K562 (cell line): ENCODE results near the gene DCAF6. TPM values are rescaled to one million over a fixed set of nuclear protein-coding genes. Genes with fewer than 3 reads are reported as not detected.

Source experiments
- ATAC-seq: fragments of 200-7000 bp; cut with Tn5 transposase; 3 replicates; pipeline ENCODE4 v1.9.1; 2020; ENCODE audit warnings: moderate library complexity
- BruUV-seq: library from RNA; stranded (reverse); fragments of 400-500 nt; replicated peaks from 2 replicates; lab custom pipeline; 2021; lab: Mats Ljungman, UMichigan
- CTCF ChIA-PET: fragments of 300-600 bp; formaldehyde crosslinking; extraction: SDS; loops from one replicate; lab custom pipeline; 2021; ENCODE audit warnings: low intra/inter-chr PET ratio; lab: Yijun Ruan, JAX
- POLR2A ChIA-PET: fragments of 300-600, 350-650 bp; sonication (Branson Sonifier 250); formaldehyde crosslinking; extraction: SDS; loops from one replicate; lab custom pipeline; 2021; ENCODE audit warnings: antibody characterized with exemption, inconsistent platforms; lab: Yijun Ruan, JAX
- DNase-seq, 4 experiments: peaks; one replicate each; pipeline versions ENCODE4 v3.0.0 to v3.0.0-alpha.2; 2011 to 2018; ENCODE audit warnings: low spot score in 3 of 4, mixed read lengths in 3 of 4; ENCODE audit errors: extremely low read depth in 1 of 4
- FAIRE-seq: peaks from 2 replicates; lab custom pipeline; 2011; peaks lifted over from hg19 to GRCh38; lab: Jason Lieb, UNC
- H2AFZ ChIP-seq: 2 replicates; pipeline ENCODE4 v1.6.0; 2011; ENCODE audit warnings: low read depth, low read length, control low read depth, inconsistent platforms
- H3K27ac ChIP-seq: fragments of 200-600 bp; 3 replicates; pipeline ENCODE4 v1.8.0; 2011; ENCODE audit warnings: low read depth, mild to moderate bottlenecking, control low read depth, inconsistent platforms, low read length, moderate library complexity, mixed read lengths; ENCODE audit errors: extremely low read depth
- H3K27me3 ChIP-seq, 2 experiments: fragments of 300-600 bp in 1 of 2; 2 replicates in 1 of 2; 3 replicates in 1 of 2; pipeline versions ENCODE4 v1.6.0 to v1.8.0; 2011; ENCODE audit warnings: inconsistent platforms in 2 of 2, low read length in 2 of 2, mild to moderate bottlenecking in 1 of 2, mixed read lengths in 1 of 2, moderate library complexity in 1 of 2; ENCODE audit not compliant: control insufficient read depth in 2 of 2, insufficient read depth in 2 of 2
- H3K36me3 ChIP-seq: fragments of 300-600 bp; 3 replicates; pipeline ENCODE4 v1.8.0; 2011; ENCODE audit warnings: mild to moderate bottlenecking, low read length, inconsistent platforms; ENCODE audit not compliant: control insufficient read depth, insufficient read depth
- H3K4me1 ChIP-seq, 2 experiments: fragments of 200-600 bp in 1 of 2; replicated peaks in 1 of 2; 2 replicates in 1 of 2; 3 replicates in 1 of 2; pipeline versions ENCODE4 v1.5.1 to v1.8.0; 2011; ENCODE audit warnings: inconsistent platforms in 2 of 2, low read length in 2 of 2, mild to moderate bottlenecking in 1 of 2, mixed read lengths in 1 of 2, moderate library complexity in 1 of 2; ENCODE audit not compliant: control insufficient read depth in 2 of 2, insufficient read depth in 2 of 2
- H3K4me2 ChIP-seq: 2 replicates; pipeline ENCODE4 v1.6.1; 2011; ENCODE audit warnings: low read length, control low read depth, inconsistent platforms, mixed read lengths; ENCODE audit not compliant: insufficient read depth
- H3K4me3 ChIP-seq: fragments of 200-600 bp; sonication (generic), shearing (Covaris generic); 2 replicates; pipeline ENCODE4 v1.5.1; 2016; ENCODE audit warnings: control low read depth, inconsistent platforms
- H3K79me2 ChIP-seq: fragments of 200-600 bp; 3 replicates; pipeline ENCODE4 v1.8.0; 2011; ENCODE audit warnings: low read length, inconsistent platforms; ENCODE audit not compliant: control insufficient read depth, insufficient read depth
- H3K9ac ChIP-seq, 2 experiments: 2 replicates each; pipeline versions ENCODE4 v1.6.0 to v1.6.1; 2011; ENCODE audit warnings: low read depth in 2 of 2, low read length in 2 of 2, control low read depth in 1 of 2, inconsistent platforms in 1 of 2, mild to moderate bottlenecking in 1 of 2, mixed read lengths in 1 of 2; ENCODE audit not compliant: insufficient read depth in 1 of 2
- H3K9me1 ChIP-seq: one replicate; pipeline ENCODE4 v1.6.0; 2011; ENCODE audit warnings: inconsistent platforms, mild to moderate bottlenecking, low read length, moderate library complexity; ENCODE audit not compliant: control insufficient read depth, insufficient read depth
- H3K9me3 ChIP-seq: replicated peaks from 2 replicates; pipeline ENCODE4 v1.5.1; 2011; ENCODE audit warnings: low read depth, low read length, inconsistent platforms; ENCODE audit not compliant: control insufficient read depth, insufficient read depth
- H4K20me1 ChIP-seq: replicated peaks from 2 replicates; pipeline ENCODE4 v1.6.1; 2011; ENCODE audit warnings: low read length, inconsistent platforms, mixed read lengths; ENCODE audit not compliant: control insufficient read depth, insufficient read depth
- CC2D1A ChIP-seq: fragments of 450-650 bp; IDR thresholded peaks from 2 replicates; pipeline ENCODE4 v1.6.1; 2017; ENCODE audit warnings: mild to moderate bottlenecking
- CSDE1 ChIP-seq, 2 experiments: fragments of 450-650 bp; IDR thresholded peaks; 2 replicates each; pipeline ENCODE4 v1.6.1; 2016; ENCODE audit warnings: mild to moderate bottlenecking in 1 of 2
- GTF2A2 ChIP-seq: IDR thresholded peaks from 2 replicates; pipeline ENCODE4 v1.6.1; 2016; ENCODE audit warnings: mild to moderate bottlenecking, missing genetic modification characterization, missing compliant biosample characterization
- HNRNPK ChIP-seq: fragments of 200-400 bp; formaldehyde crosslinking; IDR thresholded peaks from one replicate; pipeline ENCODE4 v1.6.1; 2018; ENCODE audit warnings: mild to moderate bottlenecking, low read depth, low read length; ENCODE audit not compliant: poor library complexity, severe bottlenecking
- IFI16 ChIP-seq: fragments of 250-450 bp; sonication (Bioruptor Pico); IDR thresholded peaks from 2 replicates; pipeline ENCODE4 v2.1.2; 2022; ENCODE audit warnings: mild to moderate bottlenecking, inconsistent platforms
- SMAD2 ChIP-seq: fragments of 150-350 bp; IDR thresholded peaks from 2 replicates; pipeline ENCODE4 v1.6.1; 2014; ENCODE audit warnings: low read depth, mild to moderate bottlenecking, low read length
- SMAD3 ChIP-seq: fragments of 450-650 bp; formaldehyde crosslinking; conservative IDR thresholded peaks from 2 replicates; pipeline ENCODE4 v1.4.0; 2020; ENCODE audit warnings: mild to moderate bottlenecking
- STAT5B ChIP-seq: fragments of 250-450 bp; sonication (Bioruptor Pico); IDR thresholded peaks from 2 replicates; pipeline ENCODE4 v1.8.0; 2021; ENCODE audit warnings: mild to moderate bottlenecking, inconsistent platforms
- TRIM28 ChIP-seq: fragments of 450-650 bp; IDR thresholded peaks from 2 replicates; pipeline ENCODE4 v1.6.1; 2017
- ZBTB8A ChIP-seq: fragments of 450-650 bp; IDR thresholded peaks from 2 replicates; pipeline ENCODE4 v1.6.1; 2018; ENCODE audit warnings: mild to moderate bottlenecking, moderate library complexity; ENCODE audit not compliant: partially characterized antibody
- ZNF165 ChIP-seq: fragments of 250-450 bp; sonication (Bioruptor Pico); IDR thresholded peaks from 2 replicates; pipeline ENCODE4 v1.4.0; 2020; ENCODE audit warnings: borderline replicate concordance
- ZNF263 ChIP-seq: sonication (generic); formaldehyde crosslinking; IDR thresholded peaks from 2 replicates; pipeline ENCODE4 v1.8.0; 2022; ENCODE audit warnings: mild to moderate bottlenecking, missing genetic modification reagents, borderline replicate concordance
- ZNF445 ChIP-seq: fragments of 250-450 bp; sonication (Bioruptor Pico); IDR thresholded peaks from 2 replicates; pipeline ENCODE4 v1.4.0; 2020; ENCODE audit warnings: low read depth, mild to moderate bottlenecking, moderate library complexity
- ZNF707 ChIP-seq: fragments of 250-450 bp; sonication (Bioruptor Pico); conservative IDR thresholded peaks from 2 replicates; pipeline ENCODE4 v1.8.0; 2022; ENCODE audit warnings: inconsistent platforms, mild to moderate bottlenecking, moderate library complexity
- WGBS: fragments of 100-300 bp; shearing (Covaris generic); methylation state at CpG from one replicate; pipeline ENCODE4 v1.1.6; 2016; ENCODE audit warnings: low coverage, mixed read lengths; ENCODE audit not compliant: insufficient coverage; ENCODE audit errors: missing lambda C conversion rate; 5-methylcytosine and 5-hydroxymethylcytosine counted together
- in situ Hi-C: fragments of 300-500 bp; cut with MboI; formaldehyde crosslinking; loops from 4 replicates; pipeline ENCODE4 v1.15.0; 2018; ENCODE audit warnings: inconsistent platforms, mixed read lengths
- intact Hi-C: fragments of 100-400 bp; cut with micrococcal nuclease; formaldehyde crosslinking; loops from 2 replicates; pipeline ENCODE4 v1.14.2; 2022
- polyA plus RNA-seq, 8 experiments: library from polyadenylated mRNA; depleted of rRNA in 4 of 8; stranded (reverse) in 5 of 8; unstranded in 3 of 8; fragments of >200 nt; fragmentation: Nextera tagmentation in 2 of 8; fragmentation: Illumina TruSeq in 1 of 8; extraction: Ambion mirVana in 2 of 8; extraction: Trizol in 1 of 8; gene quantifications; 2 replicates each; pipeline versions ENCODE4 v1.2.1 to v1.2.3, GENCODE V29; 2011 to 2014; ENCODE audit warnings: inconsistent platforms in 1 of 8, missing spikeins in 1 of 8
- total RNA-seq, 7 experiments: library from RNA; depleted of rRNA in 6 of 7; stranded (reverse); fragments of >200 nt in 6 of 7; fragmentation: Illumina TruSeq in 2 of 7; extraction: Trizol in 2 of 7; gene quantifications; 2 replicates each; pipeline versions ENCODE4 v1.2.1 to v1.2.3, GENCODE V29; 2011 to 2021; ENCODE audit warnings: low replicate concordance in 1 of 7
- TF ChIP-seq, protein P1 (sequence below): sonication (generic); formaldehyde crosslinking; IDR thresholded peaks from 2 replicates; pipeline ENCODE4 v1.8.0; 2022; ENCODE audit warnings: missing genetic modification reagents, mild to moderate bottlenecking, moderate library complexity, borderline replicate concordance
- TF ChIP-seq, protein P2 (sequence below): sonication (generic); formaldehyde crosslinking; IDR thresholded peaks from 2 replicates; pipeline ENCODE4 v1.9.0; 2022; ENCODE audit warnings: mild to moderate bottlenecking, missing genetic modification reagents
- TF ChIP-seq, protein P3 (sequence below): fragments of 450-650 bp; IDR thresholded peaks from 2 replicates; pipeline ENCODE4 v1.6.1; 2017; ENCODE audit warnings: antibody characterized with exemption
- TF ChIP-seq, protein P4 (sequence below): fragments of 450-650 bp; IDR thresholded peaks from 2 replicates; pipeline ENCODE4 v1.6.1; 2018; ENCODE audit warnings: mild to moderate bottlenecking, low read depth; ENCODE audit not compliant: partially characterized antibody

DCAF6 gene
- total and polyA plus RNA-seq, 9 of the 15 experiments (the other 6 are each of a cell fraction or from before 2014, with no cell fraction given) = 19.1 to 102 (median 46.3) TPM

DNA sequence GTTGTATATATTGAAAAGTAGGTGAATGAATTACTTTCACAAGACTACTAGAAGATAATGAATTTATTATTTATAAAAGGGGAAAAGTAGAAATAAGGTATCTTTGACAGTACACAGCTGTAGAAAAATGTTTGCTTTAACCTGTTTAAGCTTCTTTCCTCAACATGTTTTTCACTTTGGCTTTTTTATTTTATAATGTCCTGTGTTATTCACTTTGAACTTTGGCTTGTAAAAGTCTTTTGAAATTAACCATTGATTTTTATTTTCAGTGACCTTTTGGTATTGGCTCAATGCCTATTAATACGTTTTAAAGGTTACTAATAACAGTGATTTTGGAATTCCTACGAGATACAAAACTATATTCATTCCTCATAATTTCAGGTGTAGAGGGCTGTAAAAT, 58.1 kb downstream of the DCAF6 start (continued):
- TF ChIP-seq ZBTB8A = no peak
- TF ChIP-seq, protein P1, sequence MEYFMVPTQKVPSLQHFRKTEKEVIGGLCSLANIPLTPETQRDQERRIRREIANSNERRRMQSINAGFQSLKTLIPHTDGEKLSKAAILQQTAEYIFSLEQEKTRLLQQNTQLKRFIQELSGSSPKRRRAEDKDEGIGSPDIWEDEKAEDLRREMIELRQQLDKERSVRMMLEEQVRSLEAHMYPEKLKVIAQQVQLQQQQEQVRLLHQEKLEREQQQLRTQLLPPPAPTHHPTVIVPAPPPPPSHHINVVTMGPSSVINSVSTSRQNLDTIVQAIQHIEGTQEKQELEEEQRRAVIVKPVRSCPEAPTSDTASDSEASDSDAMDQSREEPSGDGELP = no peak
- TF ChIP-seq, protein P2, sequence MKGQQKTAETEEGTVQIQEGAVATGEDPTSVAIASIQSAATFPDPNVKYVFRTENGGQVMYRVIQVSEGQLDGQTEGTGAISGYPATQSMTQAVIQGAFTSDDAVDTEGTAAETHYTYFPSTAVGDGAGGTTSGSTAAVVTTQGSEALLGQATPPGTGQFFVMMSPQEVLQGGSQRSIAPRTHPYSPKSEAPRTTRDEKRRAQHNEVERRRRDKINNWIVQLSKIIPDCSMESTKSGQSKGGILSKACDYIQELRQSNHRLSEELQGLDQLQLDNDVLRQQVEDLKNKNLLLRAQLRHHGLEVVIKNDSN (CRISPR knock-in tag) = no peak

DNA sequence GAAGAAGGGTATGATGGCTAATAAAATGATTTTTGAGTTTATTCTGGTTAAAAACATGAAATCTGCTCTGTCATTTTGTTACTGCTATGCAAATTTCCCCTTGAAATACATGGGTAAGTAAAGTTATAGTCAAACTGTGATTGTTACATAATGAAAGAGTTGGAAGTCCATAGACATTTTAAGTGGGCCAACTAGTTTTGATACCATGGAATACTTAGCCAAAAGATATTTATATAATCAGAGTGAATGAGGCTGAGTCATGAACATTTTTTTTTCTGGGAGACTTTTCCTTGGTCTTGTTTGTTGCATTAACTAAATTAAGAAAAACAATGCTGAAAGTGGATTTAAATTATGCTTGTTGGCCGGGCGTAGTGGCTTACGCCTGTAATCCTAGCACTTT, 58.6 kb downstream of the DCAF6 start:
- Histone ChIP-seq H3K4me1 (no peaks in the 10 kb centered on the region), H3K27ac (no peak overlapping the region), H3K4me2 (no peak overlapping the region), H3K4me3 (no peak overlapping the region), H4K20me1 (no peaks in the 10 kb centered on the region), H3K36me3 (peaks cover 76% of the 10 kb centered on the region), H3K9me1 (no peaks in the 10 kb centered on the region), H3K79me2 (no peaks in the 10 kb centered on the region), H3K27me3 (no peaks in the 10 kb centered on the region), H3K9ac (no peak overlapping the region), H3K9me3 (no peaks in the 10 kb centered on the region), H2AFZ (no peak overlapping the region)
- intact Hi-C loops = no loop called here
- POLR2A ChIA-PET = interaction anchor here (0.7 to 1.9 kb wide), 2 partner anchors 11 to 28 kb away, joined by 3 to 7 read pairs; no protein-coding TSS in a partner anchor
- CTCF ChIA-PET = no interaction called here
- FAIRE-seq = no peak
- no peak for ATAC-seq
- WGBS = 96% methylated on average over 3 of the region's 3 CpGs
- BruUV-seq = no TSS peak
- in situ Hi-C loops = no loop called here
- DNase-seq = no peak
- TF ChIP-seq ZNF445 (CRISPR knock-in tag) (no peak), SMAD3 (no peak), ZNF165 (no peak), HNRNPK (no peak), TRIM28 (no peak), CSDE1 (IDR thresholded peaks at IDR 0.05) (no peak), GTF2A2 (no peak), IFI16 (CRISPR knock-in tag) (no peak), ZNF263 (no peak), SMAD2 (no peak), CC2D1A (no peak), STAT5B (no peak), ZNF707 (no peak)
- TF ChIP-seq, protein P3, sequence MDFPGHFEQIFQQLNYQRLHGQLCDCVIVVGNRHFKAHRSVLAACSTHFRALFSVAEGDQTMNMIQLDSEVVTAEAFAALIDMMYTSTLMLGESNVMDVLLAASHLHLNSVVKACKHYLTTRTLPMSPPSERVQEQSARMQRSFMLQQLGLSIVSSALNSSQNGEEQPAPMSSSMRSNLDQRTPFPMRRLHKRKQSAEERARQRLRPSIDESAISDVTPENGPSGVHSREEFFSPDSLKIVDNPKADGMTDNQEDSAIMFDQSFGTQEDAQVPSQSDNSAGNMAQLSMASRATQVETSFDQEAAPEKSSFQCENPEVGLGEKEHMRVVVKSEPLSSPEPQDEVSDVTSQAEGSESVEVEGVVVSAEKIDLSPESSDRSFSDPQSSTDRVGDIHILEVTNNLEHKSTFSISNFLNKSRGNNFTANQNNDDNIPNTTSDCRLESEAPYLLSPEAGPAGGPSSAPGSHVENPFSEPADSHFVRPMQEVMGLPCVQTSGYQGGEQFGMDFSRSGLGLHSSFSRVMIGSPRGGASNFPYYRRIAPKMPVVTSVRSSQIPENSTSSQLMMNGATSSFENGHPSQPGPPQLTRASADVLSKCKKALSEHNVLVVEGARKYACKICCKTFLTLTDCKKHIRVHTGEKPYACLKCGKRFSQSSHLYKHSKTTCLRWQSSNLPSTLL = no peak
- TF ChIP-seq, protein P4, sequence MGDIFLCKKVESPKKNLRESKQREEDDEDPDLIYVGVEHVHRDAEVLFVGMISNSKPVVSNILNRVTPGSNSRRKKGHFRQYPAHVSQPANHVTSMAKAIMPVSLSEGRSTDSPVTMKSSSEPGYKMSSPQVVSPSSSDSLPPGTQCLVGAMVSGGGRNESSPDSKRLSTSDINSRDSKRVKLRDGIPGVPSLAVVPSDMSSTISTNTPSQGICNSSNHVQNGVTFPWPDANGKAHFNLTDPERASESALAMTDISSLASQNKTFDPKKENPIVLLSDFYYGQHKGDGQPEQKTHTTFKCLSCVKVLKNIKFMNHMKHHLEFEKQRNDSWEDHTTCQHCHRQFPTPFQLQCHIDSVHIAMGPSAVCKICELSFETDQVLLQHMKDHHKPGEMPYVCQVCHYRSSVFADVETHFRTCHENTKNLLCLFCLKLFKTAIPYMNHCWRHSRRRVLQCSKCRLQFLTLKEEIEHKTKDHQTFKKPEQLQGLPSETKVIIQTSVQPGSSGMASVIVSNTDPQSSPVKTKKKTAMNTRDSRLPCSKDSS = no peak
